ENCODE results near the gene INSYN2B. TPM values are rescaled to one million over a fixed set of nuclear protein-coding genes. Genes with fewer than 3 reads are reported as not detected.

Gene INSYN2B
- total RNA-seq, 1 experiment from 2014 or later = not detected

DNA sequence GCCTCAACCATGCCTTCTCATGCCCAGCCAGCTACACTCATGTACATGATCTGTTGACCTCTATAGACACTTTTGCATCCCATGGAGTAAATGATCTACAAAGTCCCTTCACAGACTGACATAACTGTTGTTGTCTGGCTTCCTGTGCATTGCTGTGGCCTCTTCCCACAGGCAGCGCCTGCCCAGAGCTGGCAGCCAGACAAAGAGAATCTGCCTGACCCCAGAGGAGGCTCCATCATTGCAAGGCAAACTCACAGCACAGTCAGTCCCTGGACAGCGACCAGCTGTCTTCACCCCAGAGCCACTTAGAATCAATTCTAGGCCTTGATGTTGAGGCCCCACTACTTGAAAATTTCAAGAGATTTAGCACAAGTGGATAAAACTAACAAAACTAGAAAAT, 65.5 kb downstream of the INSYN2B start:
- peaks cover 1% of the 10 kb centered on the region; the same call in 1 of the 2 replicates for H3K27me3 Mint-ChIP-seq (ENCODE audit: low read depth)
- ATAC-seq (peak; percentile 61), DNase-seq (ENCODE audit: low spot score) (peak; percentile 25)
- POLR2A ChIA-PET = no interaction called here
- no peaks in the 10 kb centered on the region for H3K36me3 Mint-ChIP-seq
- no peak overlapping the region for H3K27ac Mint-ChIP-seq
- H3K4me3 Mint-ChIP-seq = no peak overlapping the region
- CTCF ChIA-PET = interaction anchor here (0.5 kb wide), 1 partner anchor 10 kb away, joined by 4 read pairs; no protein-coding TSS in a partner anchor
- no peaks in the 10 kb centered on the region for H3K9me3 Mint-ChIP-seq
- TF ChIP-seq CREM (CRISPR knock-in tag; IDR thresholded peaks at IDR 0.05) (no peak), HMGXB4 (CRISPR knock-in tag; IDR thresholded peaks at IDR 0.05) (no peak), TCF7 (CRISPR knock-in tag; IDR thresholded peaks at IDR 0.05; ENCODE audit: low read depth) (no peak), GRHL2 (CRISPR knock-in tag; IDR thresholded peaks at IDR 0.05; ENCODE audit: insufficient replicate concordance, severe bottlenecking) (no peak), E2F5 (CRISPR knock-in tag; IDR thresholded peaks at IDR 0.05) (no peak), TP53 (CRISPR knock-in tag; IDR thresholded peaks at IDR 0.05) (no peak), JAZF1 (CRISPR knock-in tag; IDR thresholded peaks at IDR 0.05) (no peak), ZNF416 (CRISPR knock-in tag; IDR thresholded peaks at IDR 0.05) (no peak), IRF2 (CRISPR knock-in tag; IDR thresholded peaks at IDR 0.05; ENCODE audit: borderline replicate concordance, low read depth) (no peak), ZNF425 (CRISPR knock-in tag; conservative IDR thresholded peaks at IDR 0.05) (no peak)
- TF ChIP-seq, protein P1, sequence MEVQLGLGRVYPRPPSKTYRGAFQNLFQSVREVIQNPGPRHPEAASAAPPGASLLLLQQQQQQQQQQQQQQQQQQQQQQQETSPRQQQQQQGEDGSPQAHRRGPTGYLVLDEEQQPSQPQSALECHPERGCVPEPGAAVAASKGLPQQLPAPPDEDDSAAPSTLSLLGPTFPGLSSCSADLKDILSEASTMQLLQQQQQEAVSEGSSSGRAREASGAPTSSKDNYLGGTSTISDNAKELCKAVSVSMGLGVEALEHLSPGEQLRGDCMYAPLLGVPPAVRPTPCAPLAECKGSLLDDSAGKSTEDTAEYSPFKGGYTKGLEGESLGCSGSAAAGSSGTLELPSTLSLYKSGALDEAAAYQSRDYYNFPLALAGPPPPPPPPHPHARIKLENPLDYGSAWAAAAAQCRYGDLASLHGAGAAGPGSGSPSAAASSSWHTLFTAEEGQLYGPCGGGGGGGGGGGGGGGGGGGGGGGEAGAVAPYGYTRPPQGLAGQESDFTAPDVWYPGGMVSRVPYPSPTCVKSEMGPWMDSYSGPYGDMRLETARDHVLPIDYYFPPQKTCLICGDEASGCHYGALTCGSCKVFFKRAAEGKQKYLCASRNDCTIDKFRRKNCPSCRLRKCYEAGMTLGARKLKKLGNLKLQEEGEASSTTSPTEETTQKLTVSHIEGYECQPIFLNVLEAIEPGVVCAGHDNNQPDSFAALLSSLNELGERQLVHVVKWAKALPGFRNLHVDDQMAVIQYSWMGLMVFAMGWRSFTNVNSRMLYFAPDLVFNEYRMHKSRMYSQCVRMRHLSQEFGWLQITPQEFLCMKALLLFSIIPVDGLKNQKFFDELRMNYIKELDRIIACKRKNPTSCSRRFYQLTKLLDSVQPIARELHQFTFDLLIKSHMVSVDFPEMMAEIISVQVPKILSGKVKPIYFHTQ (CRISPR knock-in tag; IDR thresholded peaks at IDR 0.05) = no peak
- TF ChIP-seq, protein P2, sequence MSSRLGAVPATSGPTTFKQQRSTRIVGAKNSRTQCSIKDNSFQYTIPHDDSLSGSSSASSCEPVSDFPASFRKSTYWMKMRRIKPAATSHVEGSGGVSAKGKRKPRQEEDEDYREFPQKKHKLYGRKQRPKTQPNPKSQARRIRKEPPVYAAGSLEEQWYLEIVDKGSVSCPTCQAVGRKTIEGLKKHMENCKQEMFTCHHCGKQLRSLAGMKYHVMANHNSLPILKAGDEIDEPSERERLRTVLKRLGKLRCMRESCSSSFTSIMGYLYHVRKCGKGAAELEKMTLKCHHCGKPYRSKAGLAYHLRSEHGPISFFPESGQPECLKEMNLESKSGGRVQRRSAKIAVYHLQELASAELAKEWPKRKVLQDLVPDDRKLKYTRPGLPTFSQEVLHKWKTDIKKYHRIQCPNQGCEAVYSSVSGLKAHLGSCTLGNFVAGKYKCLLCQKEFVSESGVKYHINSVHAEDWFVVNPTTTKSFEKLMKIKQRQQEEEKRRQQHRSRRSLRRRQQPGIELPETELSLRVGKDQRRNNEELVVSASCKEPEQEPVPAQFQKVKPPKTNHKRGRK (CRISPR knock-in tag; IDR thresholded peaks at IDR 0.05; ENCODE audit: borderline replicate concordance) = no peak
- H3K4me1 Mint-ChIP-seq = no peaks in the 10 kb centered on the region

- CTCF ChIA-PET = interaction anchor here (1.7 kb wide), 1 partner anchor 67 kb away, joined by 9 read pairs; the partner anchor contains the start of gene INSYN2B
- ATAC-seq (no peak), DNase-seq (ENCODE audit: low spot score) (no peak)
- no peaks in the 10 kb centered on the region for H3K9me3 Mint-ChIP-seq
- H3K27ac Mint-ChIP-seq = no peak overlapping the region
- no peaks in the 10 kb centered on the region for H3K4me1 Mint-ChIP-seq
- no peak overlapping the region for H3K4me3 Mint-ChIP-seq
- POLR2A ChIA-PET = no interaction called here
- H3K36me3 Mint-ChIP-seq = no peaks in the 10 kb centered on the region
- H3K27me3 Mint-ChIP-seq (ENCODE audit: low read depth) = peaks cover 5% of the 10 kb centered on the region
- TF ChIP-seq NR2C2 (CRISPR knock-in tag; IDR thresholded peaks at IDR 0.05) (no peak), ZNF121 (CRISPR knock-in tag; IDR thresholded peaks at IDR 0.05) (no peak), SOX15 (CRISPR knock-in tag; IDR thresholded peaks at IDR 0.05) (no peak), GRHL2 (CRISPR knock-in tag; IDR thresholded peaks at IDR 0.05; ENCODE audit: insufficient replicate concordance, severe bottlenecking) (no peak), PREB (CRISPR knock-in tag; IDR thresholded peaks at IDR 0.05; ENCODE audit: borderline replicate concordance) (no peak), STAT6 (CRISPR knock-in tag; conservative IDR thresholded peaks at IDR 0.05; ENCODE audit: low read depth) (no peak), ESRRA (CRISPR knock-in tag; IDR thresholded peaks at IDR 0.05; ENCODE audit: borderline replicate concordance) (no peak)
- TF ChIP-seq, protein P3, sequence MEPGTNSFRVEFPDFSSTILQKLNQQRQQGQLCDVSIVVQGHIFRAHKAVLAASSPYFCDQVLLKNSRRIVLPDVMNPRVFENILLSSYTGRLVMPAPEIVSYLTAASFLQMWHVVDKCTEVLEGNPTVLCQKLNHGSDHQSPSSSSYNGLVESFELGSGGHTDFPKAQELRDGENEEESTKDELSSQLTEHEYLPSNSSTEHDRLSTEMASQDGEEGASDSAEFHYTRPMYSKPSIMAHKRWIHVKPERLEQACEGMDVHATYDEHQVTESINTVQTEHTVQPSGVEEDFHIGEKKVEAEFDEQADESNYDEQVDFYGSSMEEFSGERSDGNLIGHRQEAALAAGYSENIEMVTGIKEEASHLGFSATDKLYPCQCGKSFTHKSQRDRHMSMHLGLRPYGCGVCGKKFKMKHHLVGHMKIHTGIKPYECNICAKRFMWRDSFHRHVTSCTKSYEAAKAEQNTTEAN (CRISPR knock-in tag; IDR thresholded peaks at IDR 0.05) = no peak
These were observed 66.8 kb downstream of the INSYN2B start for GRCh38 chr5:169913479-169913878.

Data from WTC11 (cell line).